Stimulated activated CD8-positive, alpha-beta memory T cell treated with anti-CD3 and anti-CD28 coated beads, Interleukin-15, amount 100 ng/mL, for 48 hours (primary cell): ENCODE measurements around the gene SPAG17.

Source experiments
- DNase-seq, 2 donors: peaks; one replicate each; pipeline ENCODE4 v3.0.0-alpha.2; 2020; ENCODE audit warnings: low read depth in 2 of 2

Gene SPAG17

GRCh38 chr1:118118873-118119463 lies 66.1 kb downstream of the SPAG17 start:
- no peak for DNase-seq

GRCh38 chr1:118118469-118118868 lies 66.6 kb downstream of the SPAG17 start:
- DNase-seq: no peak

GRCh38 chr1:118117521-118117920 lies 67.5 kb downstream of the SPAG17 start:
- no peak for DNase-seq

GRCh38 chr1:118116909-118117308 lies 68.1 kb downstream of the SPAG17 start:
- DNase-seq: no peak

GRCh38 chr1:118116401-118116800 lies 68.6 kb downstream of the SPAG17 start:
- DNase-seq: no peak

- DNase-seq: no peak
These were observed 69.3 kb downstream of the SPAG17 start for GRCh38 chr1:118115567-118116295.

GRCh38 chr1:118113261-118113660 lies 71.8 kb downstream of the SPAG17 start:
- no peak for DNase-seq

- no peak for DNase-seq
These were observed 74.4 kb downstream of the SPAG17 start for GRCh38 chr1:118110580-118110979.

GRCh38 chr1:118104951-118105350 lies 80.1 kb downstream of the SPAG17 start:
- no peak for DNase-seq

- DNase-seq: no peak
These were observed 82.6 kb downstream of the SPAG17 start for GRCh38 chr1:118102445-118102844.

GRCh38 chr1:118101999-118102398 lies 83.0 kb downstream of the SPAG17 start:
- DNase-seq: no peak

GRCh38 chr1:118101515-118101844 lies 83.5 kb downstream of the SPAG17 start:
- no peak for DNase-seq

- no peak for DNase-seq
These were observed 84.1 kb downstream of the SPAG17 start for GRCh38 chr1:118100686-118101514.

GRCh38 chr1:118099686-118100085 lies 85.3 kb downstream of the SPAG17 start:
- no peak for DNase-seq

- DNase-seq: no peak
These were observed 87.2 kb downstream of the SPAG17 start for GRCh38 chr1:118097622-118098348.

- no peak for DNase-seq
These were observed 92.0 kb downstream of the SPAG17 start for GRCh38 chr1:118093017-118093416.

GRCh38 chr1:118090130-118090529 lies 94.9 kb downstream of the SPAG17 start:
- no peak for DNase-seq

GRCh38 chr1:118085365-118085764 lies 99.7 kb downstream of the SPAG17 start:
- no peak for DNase-seq

- no peak for DNase-seq
These were observed 100.6 kb downstream of the SPAG17 start for GRCh38 chr1:118084400-118084799.

- no peak for DNase-seq
These were observed 102.0 kb downstream of the SPAG17 start for GRCh38 chr1:118082984-118083383.

- no peak for DNase-seq
These were observed 103.6 kb downstream of the SPAG17 start for GRCh38 chr1:118081387-118081786.
